A549 (cell line): Measurements from ENCODE around the gene LRRC8A. TPM values are rescaled to one million over a fixed set of nuclear protein-coding genes. Genes with fewer than 3 reads are reported as not detected.

Experiments used
- ATAC-seq, 2 experiments: fragments of 200-7000 bp in 1 of 2; fragments of >200 bp in 1 of 2; cut with Nextera tagmentation in 1 of 2; cut with Tn5 transposase in 1 of 2; 3 replicates each; pipeline versions ENCODE4 v1.8.0 to v1.9.1; 2018 to 2020; ENCODE audit warnings: mild to moderate bottlenecking in 1 of 2, moderate library complexity in 1 of 2
- CTCF ChIA-PET: fragments of 300-600 bp; sonication (Branson Sonifier 250); formaldehyde crosslinking; extraction: SDS; loops from one replicate; lab custom pipeline; 2021; ENCODE audit warnings: antibody characterized with exemption, inconsistent platforms; lab: Yijun Ruan, JAX
- POLR2A ChIA-PET: fragments of 350-600 bp; formaldehyde crosslinking; extraction: SDS; loops from one replicate; lab custom pipeline; 2021; ENCODE audit warnings: antibody characterized with exemption, inconsistent platforms; lab: Yijun Ruan, JAX
- DNase-seq, 2 experiments: peaks; one replicate each; pipeline versions ENCODE4 v3.0.0 to v3.0.0-alpha.2; 2011 to 2016; ENCODE audit warnings: low read depth in 1 of 2, low spot score in 1 of 2
- FAIRE-seq: peaks from 2 replicates; lab custom pipeline; 2011; peaks lifted over from hg19 to GRCh38; lab: Jason Lieb, UNC
- H3K27ac ChIP-seq, 2 experiments: fragments of >200 bp; sonication (Bioruptor Twin); formaldehyde crosslinking; 3 replicates each; pipeline ENCODE4 v1.5.1; 2016 to 2017
- H3K4me1 ChIP-seq: fragments of >200 bp; sonication (Bioruptor Twin); formaldehyde crosslinking; 3 replicates; pipeline ENCODE4 v1.6.1; 2016
- H3K4me2 ChIP-seq: fragments of >200 bp; sonication (Bioruptor Twin); formaldehyde crosslinking; 3 replicates; pipeline ENCODE4 v1.6.1; 2016
- H3K4me3 ChIP-seq: fragments of >200 bp; sonication (Bioruptor Twin); formaldehyde crosslinking; 3 replicates; pipeline ENCODE4 v1.5.1; 2016
- H3K9me3 ChIP-seq: fragments of >200 bp; sonication (Bioruptor Twin); formaldehyde crosslinking; 3 replicates; pipeline ENCODE4 v1.6.1; 2016
- CBX2 ChIP-seq: fragments of 200-600 bp; sonication (generic); IDR thresholded peaks from 2 replicates; pipeline ENCODE4 v1.6.1; 2016; ENCODE audit warnings: low read depth, mild to moderate bottlenecking, borderline replicate concordance
- CBX8 ChIP-seq: fragments of 200-600 bp; sonication (generic); IDR thresholded peaks from 2 replicates; pipeline ENCODE4 v1.6.1; 2016
- FOSL2 ChIP-seq, 2 experiments: fragments of 450-650 bp in 1 of 2; fragments of >200 bp in 1 of 2; sonication (Bioruptor Twin) in 1 of 2; formaldehyde crosslinking; IDR thresholded peaks; 2 replicates each; pipeline versions ENCODE4 v1.5.0 to v1.6.1; 2016 to 2020; ENCODE audit warnings: mild to moderate bottlenecking in 1 of 2, moderate library complexity in 1 of 2
- FOXS1 ChIP-seq: fragments of 250-450 bp; sonication (Bioruptor Pico); IDR thresholded peaks from 2 replicates; pipeline ENCODE4 v1.5.0; 2020; ENCODE audit warnings: mild to moderate bottlenecking, moderate library complexity
- HOXA7 ChIP-seq: fragments of 250-450 bp; sonication (Bioruptor Pico); IDR thresholded peaks from 2 replicates; pipeline ENCODE4 v1.5.0; 2020; ENCODE audit warnings: mild to moderate bottlenecking, moderate library complexity
- KDM1A ChIP-seq: fragments of 200-600 bp; sonication (generic); IDR thresholded peaks from 2 replicates; pipeline ENCODE4 v1.6.1; 2016; ENCODE audit warnings: low read depth, mild to moderate bottlenecking
- PHF8 ChIP-seq: fragments of 200-600 bp; sonication (generic); IDR thresholded peaks from 2 replicates; pipeline ENCODE4 v1.6.1; 2016; ENCODE audit warnings: low read depth, mild to moderate bottlenecking, antibody characterized with exemption, moderate library complexity, borderline replicate concordance
- POLR2A ChIP-seq: IDR thresholded peaks from 2 replicates; pipeline ENCODE4 v1.6.1; 2012; ENCODE audit warnings: mild to moderate bottlenecking, low read length
- RAD21 ChIP-seq, 2 experiments: fragments of >200 bp in 1 of 2; sonication (Bioruptor Twin) in 1 of 2; formaldehyde crosslinking in 1 of 2; IDR thresholded peaks in 1 of 2; conservative IDR thresholded peaks in 1 of 2; 2 replicates in 1 of 2; 3 replicates in 1 of 2; pipeline ENCODE4 v1.6.1; 2012 to 2018; ENCODE audit warnings: inconsistent platforms in 1 of 2
- RARB ChIP-seq: fragments of 250-450 bp; sonication (Bioruptor Pico); IDR thresholded peaks from 2 replicates; pipeline ENCODE4 v1.8.0; 2021; ENCODE audit warnings: mild to moderate bottlenecking, moderate library complexity
- RNF2 ChIP-seq: fragments of 200-600 bp; sonication (generic); IDR thresholded peaks from 2 replicates; pipeline ENCODE4 v1.6.1; 2016; ENCODE audit warnings: low read depth, mild to moderate bottlenecking, antibody characterized with exemption, moderate library complexity, borderline replicate concordance
- ZFP36 ChIP-seq: fragments of 450-650 bp; IDR thresholded peaks from 2 replicates; pipeline ENCODE4 v1.6.1; 2014; ENCODE audit warnings: borderline replicate concordance; ENCODE audit not compliant: partially characterized antibody
- ZNF302 ChIP-seq: fragments of 250-450 bp; sonication (Bioruptor Pico); IDR thresholded peaks from 2 replicates; pipeline ENCODE4 v1.9.0; 2021; ENCODE audit warnings: inconsistent platforms, mild to moderate bottlenecking, moderate library complexity
- WGBS: methylation state at CpG from one replicate; pipeline ENCODE4 v1.1.6; 2017; ENCODE audit errors: missing lambda C conversion rate; 5-methylcytosine and 5-hydroxymethylcytosine counted together
- polyA plus RNA-seq, 4 experiments: library from polyadenylated mRNA; depleted of rRNA in 3 of 4; stranded (reverse); fragments of >200 nt; fragmentation: RNase III in 1 of 4; extraction: RNeasy Plus Mini Kit Qiagen cat#74134 plus additional on column Dnase treatment in 1 of 4; gene quantifications; 2 replicates in 3 of 4; 3 replicates in 1 of 4; pipeline ENCODE4 v1.2.3, GENCODE V29; 2011 to 2017
- TF ChIP-seq, protein P1 (sequence below): fragments of >200 bp; sonication (Bioruptor Twin); formaldehyde crosslinking; IDR thresholded peaks from 3 replicates; pipeline ENCODE4 v1.6.1; 2016
- TF ChIP-seq, protein P2 (sequence below): fragments of 250-450 bp; sonication (Bioruptor Pico); IDR thresholded peaks from 2 replicates; pipeline ENCODE4 v1.5.0; 2020; ENCODE audit warnings: low read depth, mild to moderate bottlenecking, moderate library complexity
- TF ChIP-seq, protein P3 (sequence below): IDR thresholded peaks from 2 replicates; pipeline ENCODE4 v1.6.1; 2012

The LRRC8A gene
- polyA plus RNA-seq, 2 of the 4 experiments (the other 2 are of a cell fraction) = 22.9 to 25.9 TPM

DNA sequence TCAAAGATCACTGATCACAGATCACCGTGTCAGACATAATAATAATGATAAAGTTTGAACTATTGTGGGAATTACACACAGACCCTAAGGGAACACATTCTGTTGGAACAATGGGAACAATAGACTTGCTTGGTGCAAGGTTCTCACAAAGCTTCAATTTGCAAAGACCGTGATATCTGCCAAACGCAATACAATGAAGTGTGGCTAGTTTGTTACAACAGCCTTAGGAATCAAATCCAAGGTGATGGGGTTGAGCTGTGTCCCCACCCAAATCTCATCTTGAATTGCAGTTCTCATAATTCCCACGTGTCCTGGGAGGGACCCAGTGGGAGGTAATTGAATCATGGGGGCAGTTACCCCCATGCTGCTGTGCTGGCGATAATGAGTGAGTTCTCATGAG, 21.0 kb upstream of the LRRC8A start:
- POLR2A ChIA-PET = no interaction called here
- 86% methylated on average over 5 of the region's 5 CpGs for WGBS
- ATAC-seq = no peak

DNA sequence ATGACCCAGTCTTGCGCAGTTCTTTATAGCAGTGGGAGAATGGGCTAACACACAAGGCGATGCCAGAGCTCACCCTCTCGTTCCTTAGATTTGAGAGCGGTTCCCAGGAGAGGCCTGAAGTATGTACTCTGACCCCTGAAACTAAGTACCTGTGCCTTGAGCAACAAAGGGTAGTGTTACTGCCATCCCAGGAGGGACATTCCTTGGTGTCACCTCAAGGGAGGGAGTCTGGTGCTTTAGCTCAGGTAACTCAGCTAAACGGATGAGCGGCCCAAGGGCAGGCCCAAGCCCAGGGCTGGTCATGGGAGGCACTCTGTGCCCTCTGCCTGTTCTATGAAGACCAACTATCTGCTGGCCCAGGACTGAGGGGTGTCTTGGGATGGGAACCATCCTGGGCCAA, 20.4 kb upstream of the LRRC8A start:
- Histone ChIP-seq H3K9me3 (no peaks in the 10 kb centered on the region), H3K4me2 (no peak overlapping the region), H3K4me3 (no peak overlapping the region), H3K27ac (no peak overlapping the region), H3K4me1 (peaks cover 5% of the 10 kb centered on the region; the same call in 1 of the 3 replicates)
- POLR2A ChIA-PET = no interaction called here
- no peak for DNase-seq
- TF ChIP-seq CBX8 = no peak
- no peak for TF ChIP-seq ZFP36
- TF ChIP-seq, protein P1, sequence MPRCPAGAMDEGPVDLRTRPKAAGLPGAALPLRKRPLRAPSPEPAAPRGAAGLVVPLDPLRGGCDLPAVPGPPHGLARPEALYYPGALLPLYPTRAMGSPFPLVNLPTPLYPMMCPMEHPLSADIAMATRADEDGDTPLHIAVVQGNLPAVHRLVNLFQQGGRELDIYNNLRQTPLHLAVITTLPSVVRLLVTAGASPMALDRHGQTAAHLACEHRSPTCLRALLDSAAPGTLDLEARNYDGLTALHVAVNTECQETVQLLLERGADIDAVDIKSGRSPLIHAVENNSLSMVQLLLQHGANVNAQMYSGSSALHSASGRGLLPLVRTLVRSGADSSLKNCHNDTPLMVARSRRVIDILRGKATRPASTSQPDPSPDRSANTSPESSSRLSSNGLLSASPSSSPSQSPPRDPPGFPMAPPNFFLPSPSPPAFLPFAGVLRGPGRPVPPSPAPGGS = no peak
- TF ChIP-seq ZNF302 (CRISPR knock-in tag) = no peak
- no peak for TF ChIP-seq RAD21 (conservative IDR thresholded peaks at IDR 0.05 in 1 of 2, IDR thresholded peaks at IDR 0.05 in 1 of 2)
- TF ChIP-seq PHF8 = no peak
- no peak for TF ChIP-seq POLR2A
- TF ChIP-seq KDM1A = no peak
- no peak for TF ChIP-seq RNF2
- 97% methylated on average over 5 of the region's 6 CpGs for WGBS
- no peak for ATAC-seq
- CTCF ChIA-PET = interaction anchor here (0.9 to 12.0 kb wide), 11 partner anchors 9 to 129 kb away, joined by 3 to 244 read pairs (median 4); partner anchors contain the start of genes KYAT1, LRRC8A and PHYHD1
- FAIRE-seq = no peak

More for the DNA sequence above, 21.0 kb upstream of the LRRC8A start:
- no peak for DNase-seq
- Histone ChIP-seq H3K27ac (no peak overlapping the region), H3K4me3 (no peak overlapping the region), H3K9me3 (no peaks in the 10 kb centered on the region), H3K4me2 (no peak overlapping the region), H3K4me1 (peaks cover 5% of the 10 kb centered on the region; the same call in 1 of the 3 replicates)
- FAIRE-seq = no peak
- CTCF ChIA-PET = interaction anchor here (0.9 to 12.0 kb wide), 8 partner anchors 9 to 128 kb away, joined by 3 to 244 read pairs (median 7); partner anchors contain the start of genes KYAT1, LRRC8A and PHYHD1
- TF ChIP-seq FOSL2 (IDR thresholded peaks at IDR 0.05) (no peak), FOSL2 (CRISPR knock-in tag; IDR thresholded peaks at IDR 0.05) (no peak), CBX8 (no peak)

DNA sequence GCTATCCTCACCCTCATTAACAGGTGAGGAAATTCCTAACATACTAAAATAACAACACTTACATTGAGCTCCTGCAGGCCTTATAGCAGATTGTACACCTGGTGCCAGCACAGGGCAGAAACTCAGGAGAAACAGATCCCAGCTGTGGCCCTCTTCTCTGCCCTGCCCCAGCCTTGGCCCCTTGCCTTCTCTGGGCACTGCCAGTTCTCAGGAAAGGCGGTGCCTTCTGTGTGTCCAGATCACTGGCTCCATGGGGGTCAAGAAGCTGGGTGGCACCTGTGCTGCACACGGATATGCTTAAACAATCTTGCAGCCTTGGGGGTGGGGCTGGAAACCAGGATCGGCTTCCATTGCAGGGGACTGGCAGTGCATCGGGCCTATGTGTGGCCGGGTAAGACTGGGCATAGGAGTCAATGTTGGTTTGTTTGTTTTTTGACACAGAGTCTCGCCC, 19.5 kb upstream of the LRRC8A start:
- ATAC-seq (no peak), DNase-seq (no peak), FAIRE-seq (no peak)
- no peak for TF ChIP-seq ZFP36
- TF ChIP-seq, protein P2, sequence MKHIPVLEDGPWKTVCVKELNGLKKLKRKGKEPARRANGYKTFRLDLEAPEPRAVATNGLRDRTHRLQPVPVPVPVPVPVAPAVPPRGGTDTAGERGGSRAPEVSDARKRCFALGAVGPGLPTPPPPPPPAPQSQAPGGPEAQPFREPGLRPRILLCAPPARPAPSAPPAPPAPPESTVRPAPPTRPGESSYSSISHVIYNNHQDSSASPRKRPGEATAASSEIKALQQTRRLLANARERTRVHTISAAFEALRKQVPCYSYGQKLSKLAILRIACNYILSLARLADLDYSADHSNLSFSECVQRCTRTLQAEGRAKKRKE (CRISPR knock-in tag) = no peak
- TF ChIP-seq, protein P3, sequence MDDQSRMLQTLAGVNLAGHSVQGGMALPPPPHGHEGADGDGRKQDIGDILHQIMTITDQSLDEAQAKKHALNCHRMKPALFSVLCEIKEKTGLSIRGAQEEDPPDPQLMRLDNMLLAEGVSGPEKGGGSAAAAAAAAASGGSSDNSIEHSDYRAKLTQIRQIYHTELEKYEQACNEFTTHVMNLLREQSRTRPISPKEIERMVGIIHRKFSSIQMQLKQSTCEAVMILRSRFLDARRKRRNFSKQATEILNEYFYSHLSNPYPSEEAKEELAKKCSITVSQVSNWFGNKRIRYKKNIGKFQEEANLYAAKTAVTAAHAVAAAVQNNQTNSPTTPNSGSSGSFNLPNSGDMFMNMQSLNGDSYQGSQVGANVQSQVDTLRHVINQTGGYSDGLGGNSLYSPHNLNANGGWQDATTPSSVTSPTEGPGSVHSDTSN = no peak
- no peak for TF ChIP-seq RAD21 (conservative IDR thresholded peaks at IDR 0.05 in 1 of 2, IDR thresholded peaks at IDR 0.05 in 1 of 2)
- TF ChIP-seq CBX2 = no peak
- TF ChIP-seq FOXS1 = no peak
- TF ChIP-seq RARB (CRISPR knock-in tag) = no peak
- TF ChIP-seq POLR2A = no peak
- TF ChIP-seq CBX8 = no peak
- TF ChIP-seq, protein P1 = no peak
- no peak for TF ChIP-seq HOXA7 (CRISPR knock-in tag)
- 74% methylated on average over 6 of the region's 6 CpGs for WGBS
- ChIA-PET POLR2A (no interaction called here), CTCF (interaction anchor here (0.6 to 12.0 kb wide), 12 partner anchors 10 to 780 kb away, joined by 3 to 244 read pairs (median 10); partner anchors contain the start of genes ENDOG, KYAT1, LRRC8A and PHYHD1)
- H3K4me1 ChIP-seq = peaks cover 12% of the 10 kb centered on the region; the same call in 2 of the 3 replicates
- no peak overlapping the region for H3K4me3 ChIP-seq
- H3K9me3 ChIP-seq = no peaks in the 10 kb centered on the region
- H3K27ac ChIP-seq = no peak overlapping the region; a peak in 1 of 6 replicates
- no peak overlapping the region for H3K4me2 ChIP-seq
